ENCODE measurements around the gene ZBTB39.

- TF ChIP-seq CTCF (IDR thresholded peaks at IDR 0.05) (peak in 1 of 6 experiments; percentile 17), POLR2A (IDR thresholded peaks at IDR 0.05) (no peak)
Observed at GRCh38 chr12:57048423-57049118, 42.2 kb upstream of the ZBTB39 start.

Data from Peyer's patch (tissue), 4 donors.